Amniotic stem cell (primary cell): ENCODE data around the gene BAIAP2.

ENCODE experiments used
- DNase-seq: peaks from one replicate; lab custom pipeline; 2025; lab: John Stamatoyannopoulos, UW

BAIAP2 gene

DNA sequence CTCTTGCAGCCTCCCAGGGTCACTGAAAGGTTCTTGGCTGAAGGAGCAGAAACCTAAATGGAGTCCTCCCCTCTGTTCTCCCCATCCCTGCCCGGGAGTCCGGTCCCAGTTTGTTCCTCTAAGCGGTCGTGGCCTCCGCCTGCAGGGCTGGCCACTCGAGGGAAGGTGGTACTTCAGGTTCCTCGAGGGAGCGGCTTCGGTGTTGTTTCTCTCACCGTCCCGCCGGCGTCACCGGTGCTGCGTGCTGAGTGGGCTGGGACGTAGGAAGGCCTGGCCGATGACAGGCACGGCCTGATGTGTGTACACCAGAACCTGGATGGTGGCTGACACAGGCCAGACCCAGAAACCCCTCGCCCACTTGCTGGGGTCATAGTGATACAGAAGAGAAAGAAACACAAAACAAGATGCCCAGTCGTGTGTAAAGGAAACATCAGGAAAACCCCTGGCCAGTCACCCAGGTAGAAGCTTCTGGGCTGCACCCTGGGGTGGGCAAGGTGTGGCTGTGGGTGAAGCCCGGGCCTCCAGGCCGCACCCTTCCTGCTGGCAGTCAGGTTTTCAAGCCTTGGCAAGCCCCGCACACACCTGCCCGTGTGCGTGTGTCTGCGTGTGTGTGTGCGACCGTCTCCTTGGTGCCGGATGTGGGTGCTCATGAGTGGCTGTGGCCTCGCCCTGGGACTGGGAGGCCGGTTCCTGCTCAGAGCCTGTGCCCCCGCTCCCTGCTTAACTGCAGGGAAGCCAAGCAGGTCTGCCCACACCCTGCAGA is 52.0 kb downstream of the BAIAP2 start:
- DNase-seq: no peak

DNA sequence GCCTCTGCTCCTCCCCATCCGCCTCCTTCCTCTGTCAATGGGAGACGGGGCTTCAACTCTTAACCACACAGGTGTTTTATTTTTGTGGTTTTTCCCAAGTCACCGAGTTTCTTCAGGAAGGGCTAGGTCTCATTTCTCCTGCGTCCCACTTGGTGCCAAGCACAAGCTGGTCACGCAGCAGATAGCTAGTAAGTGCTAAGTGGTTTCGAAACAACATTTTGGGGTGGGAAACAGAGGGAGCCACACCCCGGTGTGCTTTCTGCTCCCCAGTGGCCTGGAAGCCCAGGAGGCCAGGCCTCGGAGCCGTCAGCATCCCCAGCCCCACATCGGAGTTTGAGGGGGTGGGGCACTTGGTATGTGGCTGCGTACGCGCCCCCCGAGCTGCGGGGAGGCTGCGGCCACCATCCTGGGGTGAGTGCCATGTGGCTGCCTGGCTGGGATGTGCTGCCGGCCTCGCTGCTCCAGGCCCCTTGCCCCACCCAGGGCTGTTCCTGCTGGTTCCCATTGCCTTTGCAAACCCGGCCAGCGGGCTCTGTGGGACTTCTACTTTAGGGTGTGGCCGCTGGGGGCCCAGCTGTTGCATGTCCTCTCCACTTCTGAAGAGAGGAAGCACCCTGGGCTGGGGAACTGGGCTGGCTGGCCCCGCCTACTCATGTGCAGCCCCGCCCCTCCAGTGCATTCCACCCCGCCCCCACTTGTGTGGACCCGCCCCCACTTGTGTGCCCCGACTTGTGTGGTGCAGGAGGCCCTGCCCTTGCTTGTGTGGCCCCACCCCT is 55.6 kb downstream of the BAIAP2 start:
- DNase-seq: no peak

DNA sequence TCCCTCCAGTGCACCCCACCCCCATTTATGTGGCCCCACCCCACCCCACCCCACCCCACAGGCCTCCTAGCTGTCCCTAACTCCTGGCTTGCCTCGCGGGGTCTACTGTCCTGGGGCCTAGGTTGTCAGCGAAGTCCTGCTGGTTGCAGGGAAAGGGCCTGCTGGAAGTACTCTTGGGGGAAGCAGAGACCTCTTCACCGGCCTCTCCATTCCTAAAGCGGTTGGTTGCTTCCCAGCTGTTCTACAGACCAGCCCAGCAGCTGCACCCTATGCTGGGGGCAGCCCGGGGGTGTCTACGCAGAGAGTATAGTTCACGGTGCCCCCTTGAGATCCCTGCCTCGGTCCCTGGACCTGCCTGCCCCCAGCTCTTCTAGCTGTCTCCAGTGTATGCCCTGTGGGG is 56.2 kb downstream of the BAIAP2 start:
- DNase-seq: no peak

DNA sequence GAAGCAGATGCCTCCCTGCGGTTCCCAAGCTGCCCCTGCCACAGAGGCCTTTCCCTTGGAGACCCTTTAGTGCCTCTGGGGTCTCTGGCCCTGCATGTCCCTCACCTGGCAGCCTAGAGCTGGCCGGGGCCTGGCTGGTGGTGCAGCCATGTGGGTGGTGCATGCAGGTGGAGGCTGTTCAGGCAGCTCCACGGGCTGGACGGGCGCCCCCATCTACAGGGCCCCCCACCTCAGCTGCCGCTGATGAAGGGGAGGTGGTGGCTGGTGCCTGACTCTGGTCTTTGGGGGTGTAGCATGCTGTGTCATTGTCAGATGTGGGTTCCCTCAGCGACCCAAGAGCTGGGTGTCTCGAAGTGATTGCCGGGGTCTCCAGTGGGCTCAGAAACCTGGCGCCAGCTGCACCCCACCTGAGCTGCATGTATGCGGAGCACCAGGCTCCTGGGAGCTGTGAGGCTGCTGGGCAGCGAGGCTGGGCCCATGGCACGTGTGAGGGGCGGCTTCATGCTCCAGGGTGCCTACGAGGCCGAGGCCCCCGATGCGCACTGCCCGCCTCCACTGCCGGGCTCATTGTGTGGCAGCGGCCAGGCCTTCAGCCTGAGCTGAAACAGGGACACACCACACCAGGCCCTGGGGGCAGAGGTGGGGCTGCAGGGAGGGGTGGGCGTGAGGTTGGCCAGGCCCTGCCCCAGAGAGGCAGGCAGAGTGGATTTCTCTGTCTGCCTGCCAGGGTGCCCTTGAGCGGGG is 57.0 kb downstream of the BAIAP2 start:
- DNase-seq: no peak

DNA sequence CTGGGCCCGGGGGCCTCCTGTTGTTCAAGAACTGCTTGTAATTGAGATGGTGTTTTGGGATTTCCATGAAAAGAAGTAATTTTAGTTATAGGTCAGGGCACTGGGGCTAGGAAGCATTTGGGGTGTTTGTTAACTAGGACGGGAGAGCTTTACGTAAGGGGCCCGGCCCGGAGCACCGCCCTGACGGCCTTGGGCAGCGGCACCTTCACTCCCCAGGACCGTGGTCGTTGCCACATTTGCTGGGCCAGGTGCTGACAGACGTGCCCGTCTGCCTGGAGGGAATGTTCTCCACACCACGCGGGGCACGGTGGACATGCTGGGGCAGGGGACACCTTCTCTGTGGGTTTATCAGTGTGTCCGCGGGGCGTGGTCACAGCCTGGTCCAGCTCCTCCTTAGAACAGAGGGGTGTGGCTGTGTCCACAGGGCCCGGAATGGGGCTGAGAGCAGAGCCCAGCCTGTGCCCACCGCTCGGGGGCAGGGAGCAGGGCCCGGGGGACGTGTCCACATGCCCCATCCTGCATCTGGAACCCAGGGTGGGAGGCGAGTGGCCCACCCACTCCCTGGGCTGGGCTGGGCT is 57.7 kb downstream of the BAIAP2 start:
- DNase-seq: no peak

DNA sequence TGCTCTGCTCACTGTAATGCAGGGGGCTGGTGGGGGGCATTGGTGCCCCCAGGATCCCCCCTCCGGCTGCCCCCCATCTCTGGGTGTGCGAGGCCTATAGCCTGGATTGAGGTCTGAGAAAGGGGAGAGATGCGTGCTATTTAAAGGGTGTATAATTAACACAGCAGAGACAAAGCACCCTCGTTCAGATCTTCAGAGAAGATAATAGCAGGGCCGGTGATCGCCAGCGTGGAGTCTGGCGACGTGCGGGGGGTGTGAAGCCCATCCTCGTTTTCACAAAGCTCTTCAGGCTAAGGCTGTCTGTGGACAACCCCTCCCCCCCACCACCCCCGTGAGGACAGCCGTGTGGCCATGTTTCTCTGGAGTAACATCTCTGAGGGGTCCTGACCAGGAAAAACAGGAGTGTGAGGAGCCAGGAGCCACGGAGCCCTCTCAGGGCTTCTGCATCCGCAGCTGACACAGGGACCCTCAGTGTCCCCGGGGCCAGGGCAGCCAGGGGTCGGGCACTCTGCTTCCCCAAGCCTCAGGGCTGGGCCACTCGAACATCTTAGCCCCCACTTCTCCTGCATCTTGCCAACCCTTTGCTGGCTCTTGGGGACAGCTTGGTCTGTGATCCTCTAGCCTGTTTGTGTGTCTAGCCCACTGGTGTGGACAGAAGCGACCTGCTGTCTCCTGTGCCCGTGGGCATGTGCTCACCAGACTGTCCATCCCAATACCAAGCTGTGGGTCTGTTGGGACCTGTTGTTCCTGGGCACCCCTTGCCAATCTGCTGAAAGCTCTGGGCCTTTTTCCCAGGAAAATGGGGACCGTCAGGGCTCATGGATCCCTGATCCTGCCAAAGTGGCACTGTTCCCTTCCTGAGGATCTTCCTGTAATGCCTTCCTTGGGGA is 58.9 kb downstream of the BAIAP2 start:
- no peak for DNase-seq

DNA sequence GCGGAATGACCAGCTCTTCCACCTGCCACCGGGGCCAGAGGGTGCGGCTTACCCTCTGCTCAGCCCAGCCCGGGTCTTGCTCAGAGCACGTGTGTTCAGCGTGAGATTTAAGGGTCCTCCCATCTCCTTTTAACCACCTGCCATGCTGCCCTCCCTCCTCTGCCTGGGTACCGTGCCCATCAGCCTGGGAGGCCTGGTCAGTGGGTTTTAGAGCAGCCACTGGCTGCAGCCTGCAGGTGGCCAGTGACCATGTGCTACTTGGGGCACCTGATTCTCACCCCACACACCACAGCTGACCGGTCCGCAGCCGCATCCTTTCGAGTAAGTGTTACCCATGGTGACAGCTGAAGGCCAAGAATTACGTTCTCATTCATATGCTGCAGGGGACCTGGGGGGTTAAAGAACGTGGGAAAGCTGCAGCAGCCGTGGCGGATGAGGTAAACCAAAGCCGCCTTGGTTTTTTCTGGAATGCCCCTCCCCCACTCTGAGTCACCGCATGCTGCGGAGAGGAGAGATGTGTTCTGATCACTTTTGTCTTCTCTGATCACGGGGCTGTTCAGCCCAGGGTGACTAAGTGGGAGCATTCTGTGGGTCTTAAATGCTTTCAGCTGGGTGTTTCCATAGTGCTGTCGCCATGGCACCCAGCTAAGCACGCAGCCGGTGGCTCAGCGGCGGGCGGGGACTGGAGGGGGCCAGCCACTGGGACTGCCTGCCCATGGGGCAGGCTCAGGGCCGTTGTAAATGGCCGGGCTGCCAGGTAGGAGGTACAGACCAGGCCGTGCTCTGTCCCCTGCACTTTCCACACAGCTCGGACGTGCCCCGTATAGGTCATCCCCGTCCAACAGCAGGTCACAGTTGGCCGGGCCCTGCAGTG is 59.8 kb downstream of the BAIAP2 start:
- peak; percentile 98 for DNase-seq

DNA sequence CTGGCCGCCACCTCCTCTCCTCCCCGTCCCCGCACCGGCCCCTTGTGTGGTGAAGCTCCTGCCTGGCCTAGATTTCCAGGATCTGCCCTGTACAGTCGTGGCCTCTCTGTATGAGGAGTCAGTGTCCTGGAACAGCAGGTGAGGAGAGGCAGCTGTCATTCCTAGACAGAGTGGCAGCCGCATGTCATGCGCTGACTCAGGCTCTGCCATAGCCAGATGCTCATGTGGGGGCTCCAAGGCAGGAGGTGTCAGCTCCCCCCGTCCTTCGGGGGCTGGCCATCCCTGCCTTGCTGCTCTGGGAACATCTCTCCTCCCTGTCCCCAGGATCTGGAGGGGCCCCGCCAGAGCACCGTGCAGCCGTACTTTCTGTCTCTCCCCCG is 60.4 kb downstream of the BAIAP2 start:
- no peak for DNase-seq

DNA sequence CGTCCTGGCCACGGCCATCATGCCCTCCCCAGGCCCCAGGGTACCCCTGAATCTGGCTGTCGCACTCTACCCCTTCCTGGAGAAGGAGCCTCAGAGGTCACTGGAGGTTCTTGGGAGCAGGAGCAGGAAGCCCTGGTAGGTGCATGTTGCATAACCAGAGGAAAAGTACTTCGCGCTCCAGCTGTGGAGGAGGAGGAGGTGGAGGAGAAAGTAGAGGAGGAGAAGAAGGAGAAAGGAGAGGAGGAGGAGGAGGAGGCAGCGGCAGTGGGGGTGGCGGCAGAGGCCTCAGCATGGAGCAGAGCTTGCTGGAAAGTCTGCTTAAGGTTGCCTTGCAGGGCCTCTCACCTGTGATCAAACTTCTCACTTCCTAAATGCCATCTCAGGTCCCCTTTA is 61.8 kb downstream of the BAIAP2 start:
- no peak for DNase-seq

DNA sequence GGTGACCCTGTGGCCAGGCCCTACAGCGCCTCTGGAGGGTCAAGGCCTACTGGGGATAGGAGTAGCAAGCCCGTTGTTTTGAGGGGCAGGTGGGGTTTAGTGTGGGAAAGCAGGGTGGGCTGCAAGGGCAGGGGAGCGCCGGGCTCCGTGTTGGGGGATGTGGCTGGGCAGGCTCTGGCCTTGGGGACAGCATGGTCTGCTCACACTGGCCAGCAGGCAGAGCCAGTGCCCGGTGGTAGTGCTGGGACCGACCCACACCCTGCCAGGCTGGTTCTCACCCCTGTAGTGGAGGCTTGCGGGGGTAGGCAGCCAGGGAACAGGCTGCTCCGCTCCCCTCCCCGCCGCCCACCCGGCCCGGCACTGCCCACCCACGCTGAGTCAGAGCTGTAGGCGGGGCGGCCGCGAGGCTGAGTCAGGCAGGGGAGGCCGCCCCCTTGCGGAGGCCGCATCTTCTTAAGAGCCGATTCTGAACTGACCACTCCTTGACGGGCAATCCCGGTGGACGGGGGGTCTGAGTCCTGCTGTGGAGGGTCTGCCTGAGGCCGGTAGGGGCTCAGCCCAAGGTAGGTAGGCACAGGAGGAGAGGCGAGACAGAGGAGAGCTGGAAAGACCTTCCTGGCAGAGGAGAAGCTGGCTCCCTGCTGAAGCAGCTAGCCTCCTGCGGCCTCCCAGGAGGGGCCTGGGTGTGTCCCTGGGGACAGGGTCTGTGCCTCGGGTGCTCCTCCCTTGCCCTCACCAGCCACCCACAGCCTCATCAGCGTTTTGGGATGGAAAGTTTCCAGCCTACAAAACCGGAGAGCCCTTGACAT is 62.4 kb downstream of the BAIAP2 start:
- DNase-seq: peak; percentile 57

DNA sequence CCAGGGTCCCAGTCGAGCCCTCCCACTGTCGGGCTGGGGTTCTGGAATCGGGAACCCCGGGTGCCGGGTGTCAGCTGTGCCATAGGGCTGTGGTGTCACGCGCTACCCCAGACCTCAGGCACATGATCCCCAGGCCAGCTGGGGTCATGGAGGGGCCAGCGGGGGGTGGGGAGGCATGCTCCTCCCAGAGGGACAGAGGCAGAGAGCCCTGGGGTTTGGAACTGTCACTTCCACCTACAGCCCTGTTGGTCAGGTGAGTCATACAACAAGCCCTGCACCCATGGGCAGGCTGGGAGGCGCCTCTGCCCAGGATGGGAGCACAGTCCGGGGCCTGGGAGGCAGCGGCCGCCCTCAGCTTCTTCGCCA is 63.0 kb downstream of the BAIAP2 start:
- DNase-seq: peak; percentile 6

DNA sequence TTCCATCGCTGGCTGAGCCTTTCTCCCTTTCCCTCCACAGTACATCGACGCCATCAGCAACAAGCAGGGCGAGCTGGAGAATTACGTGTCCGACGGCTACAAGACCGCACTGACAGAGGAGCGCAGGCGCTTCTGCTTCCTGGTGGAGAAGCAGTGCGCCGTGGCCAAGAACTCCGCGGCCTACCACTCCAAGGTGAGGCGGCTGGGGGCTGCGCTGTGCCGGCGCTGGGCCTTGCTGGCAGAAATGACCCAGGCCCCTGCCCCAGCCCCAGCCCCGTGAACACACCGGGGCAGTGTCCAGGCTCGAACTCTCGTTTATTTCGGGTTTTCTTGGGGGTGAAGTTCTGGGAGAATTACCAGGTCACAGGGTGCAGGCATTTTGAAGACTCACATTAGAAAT is 64.9 kb downstream of the BAIAP2 start:
- no peak for DNase-seq

DNA sequence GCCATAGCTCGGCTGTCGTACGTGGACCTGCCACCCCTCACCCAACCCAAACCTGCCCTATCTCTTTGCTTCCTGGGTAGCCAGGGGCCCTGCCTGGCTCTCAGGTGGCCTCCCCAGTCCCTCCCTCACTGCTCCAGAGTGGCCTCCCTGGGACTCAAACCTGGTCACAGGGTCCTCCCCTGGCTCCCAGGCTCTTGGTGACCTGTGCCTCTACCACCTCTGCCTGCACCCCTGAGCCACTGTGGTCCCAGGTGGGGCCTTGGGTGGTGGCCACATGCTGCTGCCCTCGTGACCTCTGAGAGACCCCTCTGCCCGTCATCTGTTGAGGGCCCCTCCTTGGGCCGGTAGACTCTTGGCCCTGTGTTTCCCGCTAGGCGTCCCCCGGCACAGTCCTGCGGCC is 65.7 kb downstream of the BAIAP2 start:
- no peak for DNase-seq

DNA sequence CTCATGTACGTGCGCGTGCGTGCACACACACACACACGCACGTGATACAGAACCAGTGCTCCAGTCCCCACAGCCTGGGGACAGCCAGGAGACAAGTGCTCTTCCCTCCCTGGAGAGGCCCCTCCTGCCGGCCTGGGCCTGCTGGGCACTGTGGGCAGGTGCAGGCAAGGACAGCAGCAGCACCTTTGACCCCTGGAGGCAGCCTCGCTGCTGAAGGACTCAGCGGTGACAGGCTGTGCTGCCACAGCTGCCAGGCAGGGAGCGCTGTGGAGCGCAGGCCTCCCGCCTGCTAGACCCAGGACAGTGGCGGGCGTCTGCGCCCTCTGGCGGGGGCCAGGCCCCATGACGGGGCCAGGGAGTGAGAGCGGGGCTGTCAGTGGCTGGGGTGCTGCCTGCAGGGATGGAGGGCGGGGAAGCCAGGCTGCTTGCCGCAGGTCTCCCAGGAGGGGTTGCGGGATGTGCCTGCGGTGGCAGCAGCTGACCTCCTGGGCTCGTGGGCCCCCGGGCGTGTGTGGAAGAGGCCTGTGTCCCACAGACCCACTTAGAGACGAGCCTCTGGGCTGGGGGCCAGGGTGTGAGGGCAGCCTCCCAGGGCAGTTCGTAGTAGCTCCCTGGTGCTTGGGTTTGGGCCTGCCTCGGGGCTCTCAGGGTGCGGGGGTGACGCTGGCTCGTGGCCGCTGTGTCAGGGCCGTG is 66.8 kb downstream of the BAIAP2 start:
- DNase-seq: peak; percentile 20

DNA sequence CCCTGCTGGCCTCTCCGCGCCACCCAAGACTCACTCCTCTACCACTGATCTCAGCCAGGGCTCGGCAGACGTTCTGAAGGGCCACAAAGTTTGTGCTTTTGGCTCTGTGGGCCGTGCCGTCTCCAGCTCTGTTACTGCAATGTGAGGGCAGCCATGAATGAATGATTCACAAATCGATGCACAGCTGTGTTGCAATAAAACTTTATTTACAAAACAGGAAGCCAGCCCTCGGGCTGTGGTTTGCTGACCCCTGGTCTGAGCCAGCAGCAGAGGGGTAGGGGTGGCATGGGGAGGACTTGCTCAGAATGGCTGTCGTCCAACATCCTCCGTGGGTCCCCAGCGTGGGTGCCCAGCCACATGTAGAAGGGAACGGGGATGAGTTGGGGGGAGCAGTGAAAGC is 67.4 kb downstream of the BAIAP2 start:
- no peak for DNase-seq

DNA sequence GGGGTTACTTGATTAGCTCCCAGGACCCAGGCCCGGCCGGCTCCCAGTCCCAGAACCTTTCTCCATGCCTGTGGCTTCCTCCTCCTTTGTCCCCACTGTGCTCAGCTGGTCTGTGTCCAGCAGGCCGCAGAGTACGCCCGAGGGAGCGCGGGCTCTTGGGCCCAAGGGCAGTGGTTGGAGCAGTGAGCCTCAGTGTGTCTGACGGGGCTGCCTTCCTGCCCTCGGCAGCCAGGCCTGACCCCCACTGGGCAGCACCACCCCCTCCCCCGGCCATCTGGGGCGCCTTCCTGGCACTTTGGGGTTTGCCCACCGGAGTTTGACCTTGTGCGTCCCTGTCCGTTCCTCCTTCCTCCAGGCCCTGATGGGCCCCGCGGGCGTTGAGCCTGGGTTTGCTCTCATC is 67.9 kb downstream of the BAIAP2 start:
- no peak for DNase-seq

DNA sequence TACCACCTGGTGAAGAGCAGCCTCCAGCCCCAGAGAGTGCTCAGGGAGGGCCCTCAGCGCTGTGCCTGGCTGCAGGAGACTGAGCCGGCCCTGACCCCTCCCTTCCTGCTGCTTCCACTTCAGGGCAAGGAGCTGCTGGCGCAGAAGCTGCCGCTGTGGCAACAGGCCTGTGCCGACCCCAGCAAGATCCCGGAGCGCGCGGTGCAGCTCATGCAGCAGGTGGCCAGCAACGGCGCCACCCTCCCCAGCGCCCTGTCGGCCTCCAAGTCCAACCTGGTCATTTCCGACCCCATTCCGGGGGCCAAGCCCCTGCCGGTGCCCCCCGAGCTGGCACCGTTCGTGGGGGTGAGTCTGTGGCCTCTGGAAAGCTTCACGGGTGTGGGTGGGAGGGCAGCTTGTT is 68.4 kb downstream of the BAIAP2 start:
- DNase-seq: no peak

DNA sequence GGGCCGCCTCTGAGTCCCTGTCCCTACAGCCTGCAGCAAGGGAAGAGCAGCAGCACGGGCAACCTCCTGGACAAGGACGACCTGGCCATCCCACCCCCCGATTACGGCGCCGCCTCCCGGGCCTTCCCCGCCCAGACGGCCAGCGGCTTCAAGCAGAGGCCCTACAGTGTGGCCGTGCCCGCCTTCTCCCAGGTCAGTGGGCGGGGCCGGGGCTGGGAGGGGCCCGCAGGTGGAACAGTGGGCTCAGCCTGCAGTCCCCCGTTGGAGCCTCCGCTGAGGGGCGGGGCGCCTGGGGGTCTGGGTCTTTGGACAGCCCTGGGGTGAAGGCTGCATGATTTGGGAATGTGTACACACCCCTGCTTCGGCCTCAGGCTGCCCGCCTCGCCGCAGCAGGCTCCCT is 71.8 kb downstream of the BAIAP2 start:
- DNase-seq: no peak

DNA sequence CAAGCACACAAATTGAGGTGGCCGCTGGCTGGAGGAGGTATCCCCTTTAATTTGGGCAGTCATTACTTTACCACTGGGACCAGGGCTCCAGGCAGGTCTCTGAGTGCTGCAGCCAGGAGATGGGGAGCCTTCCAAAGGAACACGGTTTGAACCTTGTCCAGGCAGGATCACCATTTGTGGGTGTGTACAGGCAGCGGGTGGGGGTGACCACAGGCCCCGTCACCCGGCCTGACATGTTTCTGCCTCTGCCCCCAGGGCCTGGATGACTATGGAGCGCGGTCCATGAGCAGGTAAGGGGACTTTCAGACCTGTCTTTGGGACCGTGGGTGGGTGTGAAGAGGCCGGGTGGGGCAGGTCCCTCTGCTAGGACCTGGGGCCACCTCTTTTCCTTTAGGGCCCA is 73.3 kb downstream of the BAIAP2 start:
- no peak for DNase-seq
